ENCODE data around the gene PTCH1.

PTCH1 gene

DNA sequence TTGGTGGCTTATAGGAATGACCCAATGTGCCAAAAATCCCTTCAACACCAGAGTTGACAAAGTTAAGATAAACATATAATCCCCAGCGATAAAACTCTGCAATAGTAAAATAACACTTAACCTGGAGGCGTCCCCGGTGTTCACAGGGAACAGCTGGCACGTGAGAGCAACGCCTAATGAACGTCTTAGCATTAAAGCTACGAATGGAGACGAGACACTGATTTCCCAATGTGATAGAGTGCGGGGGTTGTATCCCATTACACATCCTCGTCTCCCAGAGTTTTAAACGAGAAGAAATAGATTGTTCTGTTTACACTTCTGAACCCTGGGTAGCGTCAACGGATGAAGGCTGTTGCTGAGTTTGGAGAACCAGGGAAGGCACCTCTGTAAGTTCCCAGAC is 57.6 kb downstream of the PTCH1 start:
- Histone ChIP-seq H3K4me3 (replicated peaks; ENCODE audit: insufficient read depth, low read length) (no peak overlapping the region), H3K27ac (replicated peaks) (no peak overlapping the region), H3K27me3 (ENCODE audit: insufficient read depth, poor library complexity, severe bottlenecking) (peaks cover 17% of the 10 kb centered on the region)
- TF ChIP-seq CTCF (IDR thresholded peaks at IDR 0.05; ENCODE audit: insufficient read depth, low read length): no peak
- no peak for TF ChIP-seq POLR2AphosphoS5 (IDR thresholded peaks at IDR 0.05; ENCODE audit: low read depth)
- TF ChIP-seq REST (IDR thresholded peaks at IDR 0.05; ENCODE audit: insufficient replicate concordance, low read depth): no peak
- TF ChIP-seq GABPA (IDR thresholded peaks at IDR 0.05; ENCODE audit: low read depth): no peak
- TF ChIP-seq SPI1 (IDR thresholded peaks at IDR 0.05; ENCODE audit: borderline replicate concordance, low read depth): no peak
- DNase-seq (ENCODE audit: low read depth in 1 of 2, low spot score in 1 of 2): no peak

DNA sequence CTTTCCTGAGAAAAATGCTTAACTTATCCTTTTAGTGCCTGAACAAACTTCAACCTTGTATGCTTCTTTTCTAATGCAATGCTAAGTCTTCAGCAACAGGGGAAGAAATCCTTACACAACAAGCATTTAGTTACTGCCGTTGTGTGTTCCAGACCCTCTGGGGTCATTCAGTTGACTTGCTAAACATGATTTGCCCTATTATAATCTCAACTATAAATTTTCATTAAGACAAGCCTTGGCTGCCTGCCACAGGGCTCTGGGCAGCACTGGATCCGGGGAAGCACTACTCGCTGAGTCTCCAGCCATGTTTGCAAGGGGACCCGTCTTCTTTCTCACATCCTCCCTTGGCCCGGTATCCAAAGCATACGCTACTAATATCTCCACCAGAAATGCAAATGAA is 58.1 kb downstream of the PTCH1 start:
- Histone ChIP-seq H3K27me3 (ENCODE audit: insufficient read depth, poor library complexity, severe bottlenecking) (peaks cover 14% of the 10 kb centered on the region), H3K4me3 (replicated peaks; ENCODE audit: insufficient read depth, low read length) (no peak overlapping the region), H3K27ac (replicated peaks) (no peak overlapping the region)
- no peak for TF ChIP-seq CTCF (IDR thresholded peaks at IDR 0.05; ENCODE audit: insufficient read depth, low read length)
- TF ChIP-seq REST (IDR thresholded peaks at IDR 0.05; ENCODE audit: insufficient replicate concordance, low read depth): no peak
- no peak for TF ChIP-seq GABPA (IDR thresholded peaks at IDR 0.05; ENCODE audit: low read depth)
- no peak for TF ChIP-seq POLR2AphosphoS5 (IDR thresholded peaks at IDR 0.05; ENCODE audit: low read depth)
- no peak for TF ChIP-seq SPI1 (IDR thresholded peaks at IDR 0.05; ENCODE audit: borderline replicate concordance, low read depth)
- no peak for DNase-seq (ENCODE audit: low read depth in 1 of 2, low spot score in 1 of 2)

- no peak overlapping the region for H3K4me3 ChIP-seq (replicated peaks; ENCODE audit: insufficient read depth, low read length)
- H3K27ac ChIP-seq (replicated peaks): no peak overlapping the region
- no peak for TF ChIP-seq REST (IDR thresholded peaks at IDR 0.05; ENCODE audit: insufficient replicate concordance, low read depth)
- no peak for TF ChIP-seq SPI1 (IDR thresholded peaks at IDR 0.05; ENCODE audit: borderline replicate concordance, low read depth)
- no peak for TF ChIP-seq CTCF (IDR thresholded peaks at IDR 0.05; ENCODE audit: insufficient read depth, low read length)
- no peak for TF ChIP-seq GABPA (IDR thresholded peaks at IDR 0.05; ENCODE audit: low read depth)
- no peak for TF ChIP-seq POLR2AphosphoS5 (IDR thresholded peaks at IDR 0.05; ENCODE audit: low read depth)
- no peak for DNase-seq (ENCODE audit: low read depth in 1 of 2, low spot score in 1 of 2)
- peaks cover 14% of the 10 kb centered on the region for H3K27me3 ChIP-seq (ENCODE audit: insufficient read depth, poor library complexity, severe bottlenecking)
Measured at GRCh38 chr9:95457769-95458168, 59.0 kb downstream of the PTCH1 start.
